Measurements from ENCODE around the gene FBXO8.

The FBXO8 gene

GRCh38 chr4:174241162-174241561 lies 42.3 kb downstream of the FBXO8 start:
- no peak for DNase-seq

GRCh38 chr4:174236359-174236758 lies 47.1 kb downstream of the FBXO8 start:
- DNase-seq, result no peak

DNA sequence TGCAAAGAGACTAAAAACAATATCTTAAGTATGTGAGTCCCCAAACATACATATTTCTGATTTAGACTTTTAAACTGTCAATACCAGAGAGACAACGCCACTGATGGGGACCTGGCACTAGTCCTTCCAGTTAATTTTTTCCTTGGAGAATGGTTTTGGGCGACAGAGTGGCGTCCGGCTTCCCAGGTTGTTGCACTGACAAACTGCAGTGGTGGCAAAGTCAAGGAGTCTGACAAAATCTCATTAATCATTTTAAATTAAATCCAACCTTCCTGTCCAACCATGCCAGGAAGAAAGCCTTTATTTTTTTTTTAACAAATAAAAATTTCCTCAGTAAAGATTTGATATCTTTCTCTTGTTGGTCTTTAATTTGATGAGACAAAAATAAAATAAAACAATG lies 52.8 kb downstream of the FBXO8 start:
- DNase-seq, result no peak

- no peak for DNase-seq
Observed at GRCh38 chr4:174230148-174230547, 53.3 kb downstream of the FBXO8 start.

DNA sequence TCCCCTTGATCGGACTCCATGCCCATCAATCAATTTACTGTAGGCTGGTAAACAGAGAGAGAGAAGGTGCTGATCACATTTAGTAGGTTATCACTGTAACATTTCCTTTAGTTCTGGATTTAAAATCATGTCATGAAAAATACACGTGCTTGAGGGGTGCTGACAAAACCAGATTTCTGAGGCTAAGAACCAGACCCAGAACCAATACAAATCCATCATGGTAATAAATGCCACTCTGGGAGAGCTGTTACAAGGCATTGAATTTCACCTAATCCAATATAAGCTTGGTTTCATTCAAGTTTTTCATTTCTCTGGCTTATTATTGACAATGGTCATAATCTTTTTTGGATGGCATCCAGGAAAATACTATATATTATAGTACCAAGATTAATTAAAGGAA lies 54.5 kb downstream of the FBXO8 start:
- DNase-seq, result no peak

- no peak for DNase-seq
Observed at GRCh38 chr4:174225349-174226049, 58.0 kb downstream of the FBXO8 start.

GRCh38 chr4:174224550-174224949 lies 58.9 kb downstream of the FBXO8 start:
- no peak for DNase-seq

DNA sequence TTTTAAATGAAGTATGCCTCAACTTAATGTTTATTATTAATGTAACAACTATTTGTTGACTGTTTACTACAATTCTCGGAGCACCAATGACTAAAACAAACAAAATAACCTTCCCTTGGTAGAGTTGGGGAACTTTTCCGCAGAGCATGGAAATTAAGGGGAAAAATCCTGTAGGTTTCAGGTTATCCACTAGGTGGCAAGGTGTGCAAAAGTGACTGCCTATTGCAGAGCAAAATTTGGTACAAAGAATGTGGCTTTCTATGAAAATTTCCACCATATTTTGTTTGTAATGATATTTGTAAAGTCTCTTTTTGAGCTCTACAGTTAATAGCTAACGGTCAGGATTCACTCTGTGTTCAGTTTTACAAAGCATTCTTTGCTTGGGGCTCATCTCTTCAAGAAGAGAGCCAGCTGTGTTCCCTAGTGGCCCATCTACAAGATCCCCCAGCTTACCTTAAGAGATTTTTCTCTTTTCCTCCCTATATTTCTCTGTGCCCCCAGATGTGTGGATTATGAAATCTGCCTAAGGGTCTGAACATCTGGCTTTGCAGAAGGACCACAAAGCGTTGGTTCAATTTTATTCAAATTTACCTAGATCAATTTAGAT lies 61.1 kb downstream of the FBXO8 start:
- peak; percentile 17 for DNase-seq

DNA sequence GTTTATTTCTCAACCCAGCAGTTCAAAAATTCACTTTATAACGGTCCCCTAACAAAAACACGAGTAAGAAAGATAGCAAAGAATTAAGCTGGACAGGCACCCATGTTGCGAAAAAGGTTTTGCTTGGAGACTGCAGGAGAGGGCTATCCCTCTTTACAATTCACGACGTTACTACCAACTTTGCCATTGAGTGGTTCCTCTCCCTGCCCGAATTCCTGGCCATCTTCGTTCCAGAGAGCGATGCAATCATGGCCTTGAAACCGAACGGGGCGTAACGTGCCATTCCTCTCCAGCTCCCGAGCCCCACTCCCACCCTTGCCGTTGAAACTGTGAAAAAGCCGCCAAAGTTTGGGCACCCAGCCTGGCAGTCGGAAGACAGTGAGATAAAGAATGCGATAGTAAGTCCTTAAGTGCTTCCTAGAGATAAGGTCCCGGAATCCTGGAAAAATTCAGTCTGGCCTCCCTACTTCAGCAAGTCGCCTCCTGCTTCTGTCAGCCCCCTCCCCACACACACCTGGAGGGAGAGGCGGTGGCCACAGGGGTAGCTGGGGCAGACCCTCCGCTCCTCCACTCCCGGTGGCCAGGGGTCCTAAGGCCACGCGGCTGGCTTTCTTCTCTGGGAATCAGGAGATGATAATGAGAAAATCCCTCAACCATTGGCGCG lies 65.2 kb downstream of the FBXO8 start:
- DNase-seq, result no peak

- peak; percentile 15 for DNase-seq
Observed at GRCh38 chr4:174217273-174218126, 66.0 kb downstream of the FBXO8 start.

GRCh38 chr4:174216799-174217272 lies 66.6 kb downstream of the FBXO8 start:
- no peak for DNase-seq

GRCh38 chr4:174215961-174216680 lies 67.3 kb downstream of the FBXO8 start:
- DNase-seq, result no peak

- no peak for DNase-seq
Observed at GRCh38 chr4:174215057-174215456, 68.4 kb downstream of the FBXO8 start.

- DNase-seq, result peak; percentile 20
Observed at GRCh38 chr4:174214101-174214878, 69.2 kb downstream of the FBXO8 start.

GRCh38 chr4:174213731-174214100 lies 69.8 kb downstream of the FBXO8 start:
- no peak for DNase-seq

DNA sequence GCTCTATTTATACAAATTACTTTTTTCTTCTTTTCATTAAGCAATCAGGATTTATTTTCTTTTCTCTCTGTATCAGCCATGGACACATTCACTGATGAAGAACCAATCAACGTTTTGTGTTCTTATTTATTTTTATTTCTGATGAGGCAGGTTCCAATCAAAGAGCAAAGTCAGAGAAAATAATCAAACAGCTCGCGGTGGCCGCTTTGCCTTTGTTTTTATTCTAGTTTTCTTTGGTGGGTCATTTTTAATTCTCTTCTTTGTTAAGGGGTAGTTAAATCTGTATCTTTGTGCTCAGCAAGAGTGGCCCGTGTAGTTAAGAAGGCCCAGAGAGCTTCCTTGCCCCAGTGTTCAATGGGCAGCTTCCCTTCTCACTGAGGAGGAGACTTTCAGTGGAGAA lies 71.4 kb downstream of the FBXO8 start:
- no peak for DNase-seq

DNA sequence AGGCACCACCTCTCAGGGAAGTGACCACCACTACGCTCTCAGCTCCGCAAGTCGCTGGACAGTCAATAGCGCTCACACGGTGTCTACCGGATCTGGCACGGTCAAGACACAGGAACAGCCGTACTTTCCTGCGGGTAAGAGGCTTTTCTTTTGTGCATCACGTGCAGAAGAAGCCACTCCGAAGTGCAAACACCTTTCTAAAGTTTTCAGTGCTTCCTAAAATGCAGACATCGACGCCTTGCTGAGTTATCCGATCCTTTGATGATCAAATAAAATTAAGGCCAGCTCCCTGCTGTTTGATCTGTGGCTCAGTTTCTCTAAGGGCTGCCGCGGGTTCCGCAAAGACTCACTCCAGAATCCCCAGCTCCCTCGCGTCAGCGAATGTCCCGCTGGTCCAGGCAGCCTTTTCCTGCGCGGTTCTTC lies 71.8 kb downstream of the FBXO8 start:
- DNase-seq, result no peak

DNA sequence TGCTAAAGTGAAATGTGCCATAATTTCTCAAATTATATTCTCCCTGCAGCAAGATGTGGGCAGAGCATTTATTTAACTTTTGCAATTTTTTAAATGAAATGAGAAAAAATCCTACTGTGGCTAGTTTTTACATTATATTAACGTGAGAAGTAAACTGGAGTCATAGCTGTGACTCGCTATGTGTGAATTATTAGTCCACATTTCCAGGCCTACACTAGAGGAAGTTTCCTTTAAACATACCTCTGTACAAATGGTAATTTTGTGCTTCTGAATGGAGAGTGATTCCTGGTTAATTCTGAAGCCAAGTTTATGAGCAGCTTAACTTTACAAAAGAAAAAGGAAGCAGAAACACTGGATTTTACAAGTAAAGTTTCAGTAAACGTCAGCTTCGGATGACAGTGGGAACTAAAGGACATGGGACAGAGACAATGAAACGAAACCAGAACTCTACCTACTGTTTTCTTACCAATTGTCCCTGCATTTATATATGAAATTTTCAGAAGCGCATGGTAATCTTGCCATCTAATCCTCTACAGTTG lies 72.4 kb downstream of the FBXO8 start:
- no peak for DNase-seq

GRCh38 chr4:174210354-174210753 lies 73.1 kb downstream of the FBXO8 start:
- DNase-seq, result no peak

DNA sequence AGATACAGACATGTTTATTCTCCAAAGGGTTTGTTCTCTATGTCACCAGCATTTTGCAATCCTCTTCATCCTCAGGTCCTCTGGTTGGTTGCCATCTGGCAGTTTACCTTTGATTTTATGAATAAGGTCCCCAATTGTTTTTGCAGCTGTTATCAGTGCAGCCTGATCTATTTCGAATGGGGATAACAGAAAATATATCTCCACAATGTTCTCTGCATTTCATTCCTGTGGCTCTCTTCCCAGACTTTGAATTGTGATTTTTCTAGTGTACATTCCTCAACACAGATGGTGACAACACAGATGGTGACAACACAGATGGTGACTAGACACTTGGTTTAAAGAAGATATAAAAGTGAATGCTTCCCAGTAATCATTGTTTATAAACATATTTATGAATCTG lies 74.1 kb downstream of the FBXO8 start:
- DNase-seq, result no peak

GRCh38 chr4:174207367-174207766 lies 76.1 kb downstream of the FBXO8 start:
- no peak for DNase-seq
